ENCODE measurements around the gene EPM2AIP1.

DNA sequence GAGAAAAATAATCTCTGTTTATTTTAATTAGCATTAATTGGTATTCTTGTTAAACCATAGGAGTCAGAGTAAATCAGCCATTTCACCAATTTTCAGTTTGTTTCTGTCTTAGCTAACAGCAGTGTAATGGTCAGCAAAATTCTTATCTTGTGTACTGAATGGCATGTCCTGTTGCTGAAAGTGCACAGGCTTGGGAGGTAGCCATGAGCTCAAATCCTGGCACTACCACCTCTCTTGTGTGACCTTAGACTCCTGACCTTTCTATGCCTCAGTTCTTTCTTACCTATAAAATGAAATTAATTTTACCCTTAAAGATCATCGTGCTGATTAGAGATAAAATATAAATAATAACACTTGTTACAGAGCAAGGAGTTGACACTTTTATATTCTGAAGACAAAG lies 36.2 kb upstream of the EPM2AIP1 start:
- TF ChIP-seq, protein P1, sequence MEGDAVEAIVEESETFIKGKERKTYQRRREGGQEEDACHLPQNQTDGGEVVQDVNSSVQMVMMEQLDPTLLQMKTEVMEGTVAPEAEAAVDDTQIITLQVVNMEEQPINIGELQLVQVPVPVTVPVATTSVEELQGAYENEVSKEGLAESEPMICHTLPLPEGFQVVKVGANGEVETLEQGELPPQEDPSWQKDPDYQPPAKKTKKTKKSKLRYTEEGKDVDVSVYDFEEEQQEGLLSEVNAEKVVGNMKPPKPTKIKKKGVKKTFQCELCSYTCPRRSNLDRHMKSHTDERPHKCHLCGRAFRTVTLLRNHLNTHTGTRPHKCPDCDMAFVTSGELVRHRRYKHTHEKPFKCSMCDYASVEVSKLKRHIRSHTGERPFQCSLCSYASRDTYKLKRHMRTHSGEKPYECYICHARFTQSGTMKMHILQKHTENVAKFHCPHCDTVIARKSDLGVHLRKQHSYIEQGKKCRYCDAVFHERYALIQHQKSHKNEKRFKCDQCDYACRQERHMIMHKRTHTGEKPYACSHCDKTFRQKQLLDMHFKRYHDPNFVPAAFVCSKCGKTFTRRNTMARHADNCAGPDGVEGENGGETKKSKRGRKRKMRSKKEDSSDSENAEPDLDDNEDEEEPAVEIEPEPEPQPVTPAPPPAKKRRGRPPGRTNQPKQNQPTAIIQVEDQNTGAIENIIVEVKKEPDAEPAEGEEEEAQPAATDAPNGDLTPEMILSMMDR (IDR thresholded peaks at IDR 0.05; ENCODE audit: poor library complexity, severe bottlenecking) = no peak
- TF ChIP-seq, protein P2, sequence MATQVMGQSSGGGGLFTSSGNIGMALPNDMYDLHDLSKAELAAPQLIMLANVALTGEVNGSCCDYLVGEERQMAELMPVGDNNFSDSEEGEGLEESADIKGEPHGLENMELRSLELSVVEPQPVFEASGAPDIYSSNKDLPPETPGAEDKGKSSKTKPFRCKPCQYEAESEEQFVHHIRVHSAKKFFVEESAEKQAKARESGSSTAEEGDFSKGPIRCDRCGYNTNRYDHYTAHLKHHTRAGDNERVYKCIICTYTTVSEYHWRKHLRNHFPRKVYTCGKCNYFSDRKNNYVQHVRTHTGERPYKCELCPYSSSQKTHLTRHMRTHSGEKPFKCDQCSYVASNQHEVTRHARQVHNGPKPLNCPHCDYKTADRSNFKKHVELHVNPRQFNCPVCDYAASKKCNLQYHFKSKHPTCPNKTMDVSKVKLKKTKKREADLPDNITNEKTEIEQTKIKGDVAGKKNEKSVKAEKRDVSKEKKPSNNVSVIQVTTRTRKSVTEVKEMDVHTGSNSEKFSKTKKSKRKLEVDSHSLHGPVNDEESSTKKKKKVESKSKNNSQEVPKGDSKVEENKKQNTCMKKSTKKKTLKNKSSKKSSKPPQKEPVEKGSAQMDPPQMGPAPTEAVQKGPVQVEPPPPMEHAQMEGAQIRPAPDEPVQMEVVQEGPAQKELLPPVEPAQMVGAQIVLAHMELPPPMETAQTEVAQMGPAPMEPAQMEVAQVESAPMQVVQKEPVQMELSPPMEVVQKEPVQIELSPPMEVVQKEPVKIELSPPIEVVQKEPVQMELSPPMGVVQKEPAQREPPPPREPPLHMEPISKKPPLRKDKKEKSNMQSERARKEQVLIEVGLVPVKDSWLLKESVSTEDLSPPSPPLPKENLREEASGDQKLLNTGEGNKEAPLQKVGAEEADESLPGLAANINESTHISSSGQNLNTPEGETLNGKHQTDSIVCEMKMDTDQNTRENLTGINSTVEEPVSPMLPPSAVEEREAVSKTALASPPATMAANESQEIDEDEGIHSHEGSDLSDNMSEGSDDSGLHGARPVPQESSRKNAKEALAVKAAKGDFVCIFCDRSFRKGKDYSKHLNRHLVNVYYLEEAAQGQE (IDR thresholded peaks at IDR 0.05; ENCODE audit: borderline replicate concordance) = no peak
- no peak for TF ChIP-seq EZH2 (IDR thresholded peaks at IDR 0.05; ENCODE audit: borderline replicate concordance, insufficient read depth, low read length, poor library complexity, severe bottlenecking)
- no peak for TF ChIP-seq RAD21 (conservative IDR thresholded peaks at IDR 0.05)
- TF ChIP-seq POLR2AphosphoS5 (IDR thresholded peaks at IDR 0.05) = no peak

All from neural cell (in vitro differentiated cells).